ENCODE results near the gene ZNF804B.

DNA sequence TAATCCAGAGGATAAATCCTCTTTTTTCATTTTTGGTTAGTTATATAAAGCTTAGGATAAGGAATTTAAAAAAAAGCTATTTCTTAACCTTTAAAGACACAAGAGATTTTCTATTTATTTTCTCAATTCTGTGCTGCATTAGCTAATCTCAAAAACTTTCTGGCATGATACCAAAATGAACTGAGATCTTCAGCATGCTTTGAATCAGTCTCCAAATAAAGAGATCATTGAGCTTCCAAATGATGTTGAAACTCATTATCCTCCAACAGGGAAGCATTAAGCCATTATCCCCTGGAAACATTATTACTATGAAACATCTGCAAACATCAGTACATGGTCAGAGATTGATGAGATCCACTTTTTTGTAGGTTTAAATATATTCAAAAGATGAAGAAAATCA is 386.3 kb downstream of the ZNF804B start:
- TF ChIP-seq, protein P1, sequence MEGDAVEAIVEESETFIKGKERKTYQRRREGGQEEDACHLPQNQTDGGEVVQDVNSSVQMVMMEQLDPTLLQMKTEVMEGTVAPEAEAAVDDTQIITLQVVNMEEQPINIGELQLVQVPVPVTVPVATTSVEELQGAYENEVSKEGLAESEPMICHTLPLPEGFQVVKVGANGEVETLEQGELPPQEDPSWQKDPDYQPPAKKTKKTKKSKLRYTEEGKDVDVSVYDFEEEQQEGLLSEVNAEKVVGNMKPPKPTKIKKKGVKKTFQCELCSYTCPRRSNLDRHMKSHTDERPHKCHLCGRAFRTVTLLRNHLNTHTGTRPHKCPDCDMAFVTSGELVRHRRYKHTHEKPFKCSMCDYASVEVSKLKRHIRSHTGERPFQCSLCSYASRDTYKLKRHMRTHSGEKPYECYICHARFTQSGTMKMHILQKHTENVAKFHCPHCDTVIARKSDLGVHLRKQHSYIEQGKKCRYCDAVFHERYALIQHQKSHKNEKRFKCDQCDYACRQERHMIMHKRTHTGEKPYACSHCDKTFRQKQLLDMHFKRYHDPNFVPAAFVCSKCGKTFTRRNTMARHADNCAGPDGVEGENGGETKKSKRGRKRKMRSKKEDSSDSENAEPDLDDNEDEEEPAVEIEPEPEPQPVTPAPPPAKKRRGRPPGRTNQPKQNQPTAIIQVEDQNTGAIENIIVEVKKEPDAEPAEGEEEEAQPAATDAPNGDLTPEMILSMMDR (IDR thresholded peaks at IDR 0.05): no peak
- no peak for TF ChIP-seq POLR2A (IDR thresholded peaks at IDR 0.05)

All from esophagus squamous epithelium (tissue), 4 donors.